Stimulated activated CD4-positive, alpha-beta T cell treated with anti-CD3 and anti-CD28 coated beads, Interleukin-1b, Interleukin-23, amount 100 ng/mL, for 4 hours (primary cell): ENCODE measurements around the gene GNAI2.
"Not testable (repeated sequence)": the region's sequence is repeated elsewhere in the genome, so short reads cannot be mapped to it uniquely, and the experiment has no call there.

Experiments used
- DNase-seq, 2 donors: peaks; one replicate each; pipeline ENCODE4 v3.0.0-alpha.2; 2020; ENCODE audit warnings: low read depth in 2 of 2

Gene GNAI2

DNA sequence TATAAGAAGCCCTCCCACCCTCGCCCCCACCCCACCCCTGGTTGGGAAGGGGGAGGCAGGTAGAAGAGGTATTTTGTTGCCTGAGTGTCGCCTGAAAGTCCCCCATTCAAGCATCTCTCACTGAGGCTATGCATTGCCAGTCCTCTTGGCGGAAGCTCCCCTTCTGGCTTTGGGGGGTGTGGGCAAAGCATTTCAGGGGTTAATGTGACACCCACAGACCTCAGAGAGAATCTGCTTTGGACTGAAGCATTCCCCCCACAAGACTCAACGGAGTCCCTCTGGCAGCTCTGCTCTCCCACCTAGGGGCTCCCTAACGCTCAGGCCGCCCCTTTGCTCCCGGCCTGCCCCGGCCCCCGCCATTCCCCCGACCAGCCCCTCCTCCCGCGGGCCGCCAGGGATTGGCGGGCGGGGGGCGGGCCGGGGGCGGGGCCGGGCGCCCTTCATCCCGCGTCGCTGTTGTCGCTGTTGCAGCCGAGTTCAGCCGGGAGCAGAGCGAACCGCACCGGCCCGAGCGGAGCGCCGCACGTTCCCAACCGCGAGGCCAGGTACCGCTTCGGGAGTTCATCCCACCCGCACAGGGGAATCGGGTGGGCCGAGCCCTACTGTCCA lies 31.1 kb upstream of the GNAI2 start, which contains the start of gene SLC38A3:
Gene SLC38A3 (plus strand): TSS at position 468 of the 609 bp plus-strand sequence. CDS start 8,929 bp downstream, outside the sequence.
- DNase-seq: no peak

DNA sequence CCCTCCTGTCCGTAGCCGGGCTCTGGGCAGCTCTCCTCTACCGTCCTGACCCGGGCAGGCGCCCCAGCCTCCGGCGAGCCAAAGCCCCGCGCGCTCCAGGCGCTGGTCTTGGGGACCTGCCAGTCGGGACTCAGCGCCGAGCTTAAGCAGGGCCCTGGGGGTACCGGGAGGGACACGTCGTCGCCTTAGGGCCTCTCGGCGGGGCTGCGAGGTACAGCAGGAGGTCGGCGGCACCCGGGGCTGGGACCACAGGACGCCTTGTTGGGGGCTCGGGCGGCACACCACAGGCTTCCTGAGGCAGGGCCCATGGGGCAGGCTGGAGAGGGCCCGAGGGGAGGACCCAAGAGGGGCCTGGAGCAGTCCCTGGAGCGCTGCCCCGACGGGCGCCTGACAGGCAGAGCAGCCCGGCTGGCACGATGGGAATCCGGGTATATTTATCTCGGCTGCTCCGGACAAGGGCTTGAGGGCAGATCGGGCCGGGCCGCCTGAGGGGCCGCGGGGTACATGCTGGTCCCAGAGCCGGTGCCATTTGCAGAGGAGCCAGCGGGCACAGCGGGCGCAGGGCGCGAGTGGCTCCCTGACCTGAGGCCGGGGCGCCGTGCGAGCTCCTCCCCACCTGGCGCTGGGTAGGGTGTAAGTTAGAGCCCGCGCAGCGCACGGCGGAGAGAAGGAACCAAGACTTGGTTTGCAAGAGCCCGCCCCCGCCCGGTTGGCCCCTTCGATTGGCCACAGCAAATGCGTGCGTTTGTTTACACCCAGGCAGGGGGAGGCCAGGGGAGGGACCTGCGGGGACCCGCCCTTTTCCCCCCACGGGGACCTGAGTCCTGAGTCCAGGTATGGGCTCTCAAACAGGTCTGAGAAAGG lies 30.4 kb upstream of the GNAI2 start:
- peak in 1 of 2 donors; percentile 27 for DNase-seq

DNA sequence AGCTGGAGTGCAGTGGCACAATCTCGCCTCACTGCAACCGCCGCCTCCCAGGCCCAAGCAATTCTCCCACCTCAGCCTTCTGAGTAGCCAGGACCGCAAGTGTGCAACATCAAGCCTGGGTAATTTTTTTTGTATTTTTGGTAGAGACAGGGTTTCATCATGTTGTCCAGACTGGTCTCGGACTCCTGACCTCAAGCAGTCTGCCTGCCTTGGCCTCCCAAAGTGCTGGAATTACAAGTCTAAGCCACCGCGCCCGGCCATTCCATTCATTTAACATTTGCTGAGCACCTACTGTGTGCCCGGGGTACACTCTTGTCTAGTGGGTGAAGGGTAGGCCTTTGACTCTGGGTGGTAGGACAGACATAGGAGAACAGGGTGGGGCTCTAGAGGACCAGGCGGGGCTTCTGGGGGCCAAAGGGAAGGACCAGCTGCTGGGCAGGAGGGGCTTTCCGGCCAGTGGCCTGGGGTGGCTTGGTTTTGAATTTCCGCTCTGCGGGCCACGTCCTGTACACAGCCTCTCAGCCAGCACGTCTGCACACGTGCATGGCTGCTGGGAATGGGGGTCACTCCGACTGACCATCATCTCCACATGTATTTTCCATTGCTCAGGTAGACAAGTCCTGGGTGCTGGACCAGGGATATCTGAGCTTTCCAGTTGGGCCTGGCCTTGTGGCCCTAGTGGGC lies 28.5 kb upstream of the GNAI2 start:
- no peak for DNase-seq

DNA sequence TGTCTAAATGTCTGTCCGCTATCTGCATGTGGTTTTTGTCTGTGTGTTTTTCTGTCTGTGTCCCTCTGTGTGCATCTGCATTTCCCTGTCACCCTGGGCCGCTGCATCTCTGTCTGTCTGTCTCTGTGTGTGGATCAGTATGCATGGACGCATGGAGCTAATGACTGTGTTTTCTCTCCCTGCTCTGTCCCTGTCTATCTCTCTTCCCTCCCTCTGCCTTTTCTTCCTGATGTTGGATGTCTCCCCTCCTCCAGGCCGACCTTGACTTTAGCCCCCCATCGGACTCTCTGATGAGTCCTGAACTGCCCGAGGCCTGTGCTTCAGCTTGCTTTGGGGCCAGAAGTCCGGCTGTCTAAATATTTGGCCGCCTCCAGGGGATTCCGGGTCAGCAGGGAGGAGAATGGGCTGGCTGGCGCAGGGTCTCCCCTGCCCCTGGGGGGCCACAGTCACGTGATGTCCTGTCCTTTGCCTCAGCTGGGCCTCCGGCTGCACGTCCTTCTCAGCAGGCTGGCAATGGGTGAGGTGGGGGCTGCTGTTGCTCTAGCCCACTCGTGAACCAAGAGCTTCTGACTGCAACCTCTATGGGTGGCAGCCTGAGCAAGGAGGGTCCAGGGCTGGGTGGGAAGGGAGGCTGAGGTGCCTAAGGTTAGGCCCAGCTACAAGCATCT lies 27.2 kb upstream of the GNAI2 start:
- DNase-seq: no peak

DNA sequence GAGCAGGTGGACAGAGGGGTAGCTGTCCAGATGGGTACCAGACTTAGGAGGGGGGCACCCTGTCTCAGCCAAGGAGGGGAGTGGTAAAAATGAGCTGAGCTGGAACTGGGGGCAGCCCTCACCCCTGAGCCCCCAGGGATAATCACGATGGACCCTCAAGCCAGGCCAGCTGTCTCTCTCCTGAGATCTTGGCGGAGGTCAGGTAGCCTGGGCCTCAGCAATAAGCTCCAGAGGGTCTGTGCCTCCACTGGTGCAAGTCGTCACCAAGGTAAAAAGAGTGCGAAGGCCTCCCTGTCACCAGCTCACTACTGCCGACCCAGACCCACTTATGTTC lies 25.9 kb upstream of the GNAI2 start:
- no peak for DNase-seq

DNA sequence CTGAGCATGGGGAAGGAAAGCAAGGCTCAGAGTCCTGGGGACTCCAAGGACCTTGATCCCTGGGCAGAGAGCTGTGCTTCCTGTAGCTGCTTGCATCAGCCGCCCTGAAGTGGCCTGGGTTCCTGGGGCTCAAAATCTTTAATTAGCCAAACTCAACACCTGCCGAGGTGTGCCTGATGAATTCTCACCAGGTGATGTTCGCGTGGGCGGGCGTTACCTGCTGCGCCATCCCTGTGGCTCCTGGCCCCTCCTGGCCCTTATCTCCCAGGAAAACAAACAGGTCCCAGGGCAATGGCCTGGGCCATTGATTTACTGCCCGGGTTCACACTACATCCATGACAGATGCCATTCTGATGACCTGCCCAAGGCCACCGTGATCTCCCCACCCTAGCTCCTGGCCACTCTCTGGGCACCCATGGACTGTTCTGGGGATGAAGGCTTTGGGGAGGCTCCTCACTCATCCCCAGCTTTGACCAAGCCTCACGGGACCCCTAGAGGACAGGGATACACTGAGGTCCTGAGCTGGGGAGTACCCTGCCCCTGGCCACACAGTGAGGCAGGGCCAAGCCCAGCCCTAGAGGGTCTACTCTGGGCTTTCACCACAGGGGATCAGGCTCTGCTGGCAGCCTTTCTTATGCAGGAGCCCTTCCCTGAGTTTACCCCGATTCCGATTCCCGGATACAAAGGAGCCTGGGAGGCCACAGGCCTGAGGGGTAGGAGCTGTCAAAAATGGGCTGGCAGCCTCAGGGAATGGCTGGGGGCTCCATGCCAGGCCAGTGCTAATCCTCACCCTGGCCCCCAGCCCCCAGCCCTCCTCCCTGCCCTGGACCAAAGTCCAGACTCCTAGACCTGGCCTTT lies 25.3 kb upstream of the GNAI2 start:
- DNase-seq: no peak

DNA sequence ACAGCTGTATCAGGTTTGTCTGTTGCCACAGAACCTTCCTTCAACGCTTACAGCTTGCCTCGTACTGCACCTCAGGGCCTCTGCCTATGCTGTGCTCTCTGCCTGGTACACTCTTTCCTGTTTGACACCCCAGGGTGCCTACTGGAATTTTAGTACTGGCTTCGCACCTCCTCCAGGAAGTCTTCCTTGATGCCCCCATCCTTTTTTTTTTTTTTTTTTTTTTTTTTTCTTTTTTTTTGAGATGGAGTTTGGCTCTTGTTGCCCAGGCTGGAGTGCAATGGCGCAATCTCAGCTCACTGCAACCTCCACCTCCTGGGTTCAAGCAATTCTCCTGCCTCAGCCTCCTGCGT lies 24.7 kb upstream of the GNAI2 start:
- DNase-seq: not testable (repeated sequence)

DNA sequence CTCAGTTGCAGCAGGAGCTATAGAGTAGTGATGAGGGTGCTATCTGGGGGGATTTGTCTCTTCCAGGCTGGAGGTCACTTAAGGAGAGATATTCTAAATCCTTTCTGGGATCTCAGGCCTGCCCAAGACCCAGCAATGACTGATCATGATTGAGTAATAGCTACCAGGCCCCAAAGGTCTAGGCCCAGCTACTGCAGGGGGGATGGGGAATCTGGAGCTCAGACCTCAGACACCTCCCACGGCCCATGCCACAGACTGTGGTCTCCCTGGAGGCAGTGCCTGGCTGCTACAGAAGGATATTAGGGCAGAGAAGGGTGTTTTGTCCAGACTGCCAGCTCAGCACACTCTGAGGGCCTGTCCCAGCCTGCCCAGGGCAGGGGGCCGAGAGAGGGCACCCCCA lies 24.1 kb upstream of the GNAI2 start:
- DNase-seq: no peak

DNA sequence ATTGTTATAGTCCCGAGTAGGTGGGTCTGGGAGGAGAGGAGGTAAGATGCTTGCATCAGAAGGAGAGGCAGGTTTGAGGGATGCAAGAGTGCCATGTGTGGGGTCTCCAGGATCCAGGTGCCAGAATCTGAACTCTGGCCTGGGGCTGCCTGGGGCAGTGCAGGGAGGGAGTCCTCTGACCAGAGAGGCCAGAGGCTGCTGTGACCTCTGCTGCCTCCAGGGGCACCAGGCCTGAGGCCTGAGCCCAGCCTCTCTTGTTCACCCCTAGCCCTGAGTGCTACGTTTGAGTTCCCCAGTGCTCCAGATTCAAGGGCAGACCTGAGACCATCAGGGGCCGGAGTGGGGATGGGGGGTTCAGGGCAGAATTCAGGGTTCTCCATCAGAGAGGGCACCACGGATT lies 23.5 kb upstream of the GNAI2 start:
- no peak for DNase-seq

DNA sequence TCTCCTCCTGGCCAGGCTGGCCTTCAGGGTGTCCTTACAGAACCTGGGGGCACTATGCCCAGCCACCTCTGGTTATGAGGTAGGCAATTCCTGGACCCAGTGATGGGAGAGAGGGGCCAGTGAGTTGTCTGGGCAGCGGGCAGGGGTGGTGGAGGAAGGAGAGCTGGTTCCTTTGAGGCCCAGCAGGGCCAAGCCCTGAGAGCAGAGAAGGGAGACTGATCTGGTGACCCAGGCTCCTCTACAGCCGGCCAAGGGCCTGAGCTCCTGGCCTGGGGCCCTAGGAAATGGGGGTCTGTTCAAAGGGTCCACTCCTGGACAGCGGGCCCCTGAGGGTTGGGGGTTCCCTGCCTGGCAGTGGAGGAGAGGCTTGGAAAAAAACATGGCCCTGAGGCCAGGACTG lies 23.0 kb upstream of the GNAI2 start:
- DNase-seq: no peak

DNA sequence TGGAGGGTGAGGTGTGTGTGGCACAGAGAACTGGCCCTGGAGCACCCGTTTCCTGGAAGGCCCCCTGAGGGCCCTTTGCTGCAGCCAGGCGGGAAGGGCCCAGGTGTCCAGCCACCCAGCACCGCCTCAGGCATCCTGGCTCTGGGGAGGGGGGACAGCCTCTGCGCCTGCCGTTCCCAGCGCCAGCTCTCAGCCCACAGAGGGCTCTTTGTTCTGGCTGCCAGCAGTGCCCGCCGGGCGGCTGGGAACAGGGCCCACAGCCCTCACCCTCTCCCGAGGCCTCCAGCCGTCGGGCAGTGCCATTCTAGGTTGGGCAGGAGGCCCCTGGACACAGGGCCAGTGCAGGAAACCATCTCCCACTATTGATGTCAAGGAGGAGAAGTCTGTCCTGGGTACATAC lies 22.6 kb upstream of the GNAI2 start:
- no peak for DNase-seq

DNA sequence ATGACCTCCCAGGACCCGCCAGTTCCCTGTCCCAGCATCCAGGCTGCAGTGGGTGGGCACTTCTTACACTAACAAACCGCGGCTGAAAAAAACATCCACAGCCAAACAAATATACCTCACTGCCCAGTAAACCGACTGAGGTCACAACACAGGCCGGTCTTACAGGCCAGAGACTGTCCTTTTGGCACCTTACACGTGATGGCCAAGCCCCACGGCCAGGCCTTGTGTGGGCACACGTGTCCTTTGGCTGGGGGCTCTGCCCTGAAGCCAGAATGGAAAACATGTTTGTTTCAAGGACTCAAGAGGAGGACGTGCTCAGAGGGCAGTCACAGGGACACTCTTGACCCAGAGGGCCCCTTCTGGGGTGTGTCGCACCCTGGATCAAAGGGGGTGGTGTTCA lies 21.2 kb upstream of the GNAI2 start:
- DNase-seq: no peak

DNA sequence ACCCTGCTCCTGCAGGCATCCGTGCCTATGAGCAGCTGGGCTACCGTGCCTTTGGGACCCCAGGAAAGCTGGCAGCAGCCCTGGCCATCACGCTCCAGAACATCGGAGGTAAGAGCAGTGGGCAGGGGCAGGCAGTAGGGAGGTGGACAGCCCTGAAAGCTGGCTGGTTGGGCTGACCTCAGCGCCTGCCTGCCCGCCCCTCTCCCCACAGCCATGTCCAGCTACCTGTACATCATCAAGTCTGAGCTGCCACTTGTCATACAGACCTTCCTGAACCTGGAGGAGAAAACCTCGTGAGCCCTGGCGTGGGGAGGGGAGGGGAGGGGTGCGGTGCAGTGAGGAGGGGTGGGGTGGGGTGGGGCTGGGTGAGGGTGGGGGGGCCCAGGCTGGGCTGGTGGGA lies 20.5 kb upstream of the GNAI2 start:
- DNase-seq: no peak

DNA sequence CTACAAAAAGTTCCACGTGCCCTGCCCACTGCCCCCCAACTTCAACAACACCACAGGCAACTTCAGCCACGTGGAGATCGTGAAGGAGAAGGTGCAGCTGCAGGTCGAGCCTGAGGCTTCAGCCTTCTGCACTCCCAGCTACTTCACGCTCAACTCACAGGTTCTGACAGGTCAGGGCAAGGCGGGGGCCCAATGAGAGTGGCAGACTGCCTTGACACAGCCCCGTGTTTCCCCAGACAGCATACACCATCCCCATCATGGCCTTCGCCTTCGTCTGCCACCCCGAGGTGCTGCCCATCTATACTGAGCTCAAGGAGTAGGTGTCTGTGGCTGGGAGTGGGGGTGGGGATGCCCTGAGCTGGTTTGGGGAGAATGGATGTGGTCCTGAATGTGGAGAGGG lies 18.3 kb upstream of the GNAI2 start:
- no peak for DNase-seq

DNA sequence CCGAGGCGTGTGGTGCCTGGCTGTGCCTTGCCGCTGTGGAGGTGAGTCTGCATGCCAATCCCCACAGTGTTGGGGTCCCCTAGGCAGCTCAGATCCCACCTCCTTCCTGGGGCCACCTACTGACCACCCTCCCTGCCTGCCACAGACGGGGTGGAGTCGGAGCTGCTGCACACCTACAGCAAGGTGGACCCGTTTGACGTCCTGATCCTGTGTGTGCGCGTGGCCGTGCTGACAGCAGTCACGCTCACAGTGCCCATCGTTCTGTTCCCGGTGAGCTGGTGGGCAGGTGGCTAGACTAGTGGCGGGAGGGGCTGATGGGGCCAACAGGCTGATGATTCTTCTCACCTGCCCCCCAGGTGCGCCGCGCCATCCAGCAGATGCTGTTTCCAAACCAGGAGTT lies 17.6 kb upstream of the GNAI2 start:
- DNase-seq: no peak

DNA sequence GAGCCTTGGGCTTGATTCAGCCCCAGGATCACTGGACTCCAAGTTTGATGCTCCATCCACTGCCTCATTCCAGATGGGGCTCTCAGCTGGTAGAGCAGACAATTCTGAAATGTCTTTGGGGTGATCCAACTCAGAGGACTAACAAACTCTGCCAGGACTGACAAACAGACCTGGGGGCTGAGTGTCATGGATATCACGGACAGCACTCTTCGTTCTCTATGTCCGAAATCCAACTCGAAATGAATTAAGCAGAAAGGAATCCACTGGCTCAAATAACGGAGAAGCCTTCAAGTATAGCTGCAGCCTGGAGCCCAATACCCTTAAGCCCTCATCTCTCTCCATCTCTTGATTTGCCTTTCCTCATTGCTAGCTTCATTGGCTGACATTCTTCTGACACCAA lies 16.7 kb upstream of the GNAI2 start:
- no peak for DNase-seq

DNA sequence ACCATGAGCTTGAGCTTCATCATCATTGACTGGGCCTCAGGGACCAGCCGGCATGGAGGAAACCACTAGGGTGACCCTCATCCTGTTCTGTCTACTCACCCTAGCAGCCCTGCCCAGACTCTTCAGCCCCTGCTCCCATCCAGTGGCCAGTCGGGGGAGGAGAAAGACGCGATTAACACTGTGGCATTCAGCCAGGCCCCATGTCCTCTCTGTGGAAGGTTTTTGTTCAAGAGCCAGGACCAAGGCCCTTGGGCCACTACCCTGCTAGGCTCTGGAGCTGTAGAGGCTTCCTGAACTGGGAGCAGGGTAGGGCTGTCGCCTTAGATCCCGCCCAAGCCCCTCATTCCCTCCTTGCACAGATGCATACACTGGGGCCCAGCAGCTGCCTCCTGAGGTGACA lies 15.9 kb upstream of the GNAI2 start:
- DNase-seq: no peak

DNA sequence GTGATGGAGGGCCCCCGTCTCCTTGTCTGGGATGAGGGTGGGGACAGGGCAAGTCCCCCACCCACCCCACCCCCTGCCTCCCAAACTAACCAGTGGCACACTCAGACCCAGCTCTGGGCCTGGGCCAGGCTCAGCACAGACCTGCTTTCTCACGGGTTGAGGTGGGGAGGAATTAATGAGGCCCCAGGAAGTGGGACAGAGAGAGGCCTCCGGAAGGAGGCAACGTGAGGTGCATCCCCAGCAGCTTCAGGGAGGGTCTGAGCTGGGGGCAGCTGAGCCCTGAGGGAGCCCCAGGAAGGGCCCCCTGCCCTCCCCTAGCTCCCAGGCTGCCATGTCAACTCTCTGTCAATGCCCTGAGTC lies 15.0 kb upstream of the GNAI2 start:
- DNase-seq: no peak

DNA sequence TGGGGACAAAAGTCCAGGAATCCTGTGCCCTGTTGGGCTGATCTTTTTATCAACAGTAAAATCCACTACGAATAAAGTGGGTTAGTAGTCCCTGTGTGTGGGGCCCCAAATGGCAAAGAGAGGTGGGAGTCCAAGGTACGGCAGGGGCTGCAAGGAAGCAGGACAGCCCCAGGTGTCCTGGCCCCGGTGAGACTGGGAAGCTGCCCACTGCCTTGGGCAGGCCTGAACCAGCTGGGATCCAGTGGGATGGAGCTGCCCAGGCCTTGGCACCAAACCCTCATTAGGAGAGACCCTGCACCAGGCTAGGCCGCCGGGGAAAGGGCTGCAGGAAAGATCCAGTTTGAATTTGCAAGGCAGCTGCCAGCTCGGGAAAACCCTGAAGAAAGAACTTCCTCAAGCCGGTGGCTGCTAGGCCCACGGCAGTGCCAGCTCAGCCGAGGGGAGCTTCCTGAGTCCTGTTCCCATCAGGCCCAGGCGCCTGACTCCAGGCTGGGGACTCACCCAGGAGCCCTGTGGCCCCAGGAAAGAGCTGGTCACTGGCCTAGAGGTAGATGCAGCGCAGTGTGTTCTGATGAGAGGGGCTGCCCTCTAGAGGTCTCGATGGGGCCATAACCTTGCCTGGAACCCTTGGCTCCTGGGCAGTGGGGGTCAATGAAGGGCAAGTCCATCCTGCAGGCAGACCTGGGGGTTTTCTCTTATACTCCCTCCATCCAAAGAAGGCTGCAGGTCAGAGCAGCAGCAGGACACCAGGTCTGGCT lies 14.4 kb upstream of the GNAI2 start:
- DNase-seq: no peak

DNA sequence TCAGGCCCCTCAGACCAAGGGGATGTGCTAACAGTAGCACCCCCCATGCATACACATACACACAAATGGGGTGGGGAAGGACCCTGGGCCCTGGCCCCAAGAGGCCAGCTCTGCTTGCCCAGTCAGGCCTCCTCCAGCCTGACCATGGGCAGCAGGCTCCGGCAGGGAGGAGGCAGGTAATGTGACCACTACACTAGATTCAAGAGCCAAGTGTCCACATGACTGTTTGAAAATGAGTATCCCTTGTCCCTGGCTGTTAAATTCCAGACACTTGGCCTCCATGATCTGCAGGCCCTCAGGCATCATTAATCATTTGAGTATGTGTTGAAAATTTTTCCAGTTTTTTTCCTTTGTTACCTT lies 13.9 kb upstream of the GNAI2 start:
- no peak for DNase-seq

DNA sequence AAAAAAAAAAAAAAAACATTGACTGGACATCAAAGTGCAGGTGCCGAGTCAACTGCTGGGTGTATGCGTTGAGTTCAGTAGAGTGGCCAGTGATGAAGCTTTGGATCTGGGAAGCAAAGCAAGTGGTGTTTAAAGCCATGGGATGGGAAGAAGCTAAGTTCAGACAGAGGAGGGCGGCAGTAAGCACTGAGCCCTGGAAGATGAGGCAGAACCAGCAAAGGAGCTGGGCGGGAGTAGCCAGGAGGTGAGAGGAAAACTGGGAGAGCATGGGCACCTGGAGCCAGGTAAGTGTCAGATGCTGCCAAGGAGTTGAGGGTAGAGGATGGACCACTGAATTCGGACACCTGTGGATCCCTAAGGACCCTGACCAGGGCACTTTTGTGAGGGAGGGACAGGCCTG lies 11.4 kb upstream of the GNAI2 start:
- DNase-seq: no peak
